Stimulated activated CD8-positive, alpha-beta memory T cell treated with anti-CD3 and anti-CD28 coated beads, Interleukin-4, amount 100 ng/mL, for 48 hours (primary cell): Measurements from ENCODE around the gene SUSD5.

ENCODE experiments used
- DNase-seq: peaks from one replicate; pipeline ENCODE4 v3.0.0-alpha.2; 2020

The SUSD5 gene

DNA sequence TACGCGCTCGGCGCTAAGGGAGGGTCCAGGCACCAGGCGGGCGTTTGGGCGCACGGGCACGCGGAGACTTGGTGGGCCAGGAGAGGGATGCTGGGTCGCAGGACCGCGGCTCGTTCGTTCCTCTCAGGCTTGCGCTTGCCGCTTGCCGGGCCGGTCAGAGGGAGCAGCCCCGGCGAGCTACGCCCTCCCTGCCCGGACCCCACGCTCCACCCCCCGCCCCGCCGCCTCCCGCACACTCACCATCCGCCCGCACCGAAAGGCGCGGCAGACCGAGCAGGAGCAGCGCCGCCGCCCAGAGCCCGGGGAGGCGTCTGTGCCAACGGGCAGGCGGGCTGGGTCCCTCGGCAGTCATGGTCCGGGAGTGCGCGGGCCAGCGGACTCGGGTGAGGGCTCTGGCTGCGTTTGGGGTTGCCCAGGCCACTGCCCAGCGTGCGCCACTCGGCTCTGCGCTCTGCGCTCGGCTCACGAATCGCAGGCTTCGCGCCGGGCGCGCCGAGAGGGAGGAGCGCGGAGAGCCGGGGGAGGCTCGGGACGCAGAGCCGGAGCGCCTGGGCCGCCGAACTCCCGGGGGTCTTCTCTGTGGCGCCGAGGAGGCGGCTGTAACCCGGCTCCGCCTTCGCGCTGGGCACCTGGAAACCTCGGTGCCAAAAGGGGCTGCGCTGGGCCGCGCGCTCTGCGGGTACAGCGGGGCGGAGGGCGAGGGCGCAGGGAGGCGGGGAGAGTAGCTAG, at the start of gene SUSD5:
Gene SUSD5, minus strand, starts transcription at position 365 of the 729 bp plus-strand sequence. Its CDS starts 13 bp downstream, at position 352.
- DNase-seq, result no peak

DNA sequence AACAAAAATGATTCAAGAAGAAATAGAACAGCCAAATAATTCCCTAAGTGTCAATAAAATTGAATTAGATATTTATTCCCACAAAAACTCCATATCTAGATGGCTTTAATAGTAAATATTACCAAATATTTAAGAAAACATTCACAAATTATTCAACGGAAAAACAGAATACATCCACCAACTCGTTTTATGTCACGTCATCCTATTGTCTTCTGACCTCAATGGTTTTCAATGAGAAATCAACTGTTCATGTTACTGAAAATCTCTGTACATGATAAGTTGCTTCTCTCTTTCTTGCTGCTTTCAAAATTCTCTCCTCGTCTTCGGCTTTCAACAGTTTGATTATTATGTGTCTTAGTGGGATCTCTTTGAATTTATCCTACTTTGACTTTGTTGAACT, 41.5 kb upstream of the SUSD5 start:
- no peak for DNase-seq

DNA sequence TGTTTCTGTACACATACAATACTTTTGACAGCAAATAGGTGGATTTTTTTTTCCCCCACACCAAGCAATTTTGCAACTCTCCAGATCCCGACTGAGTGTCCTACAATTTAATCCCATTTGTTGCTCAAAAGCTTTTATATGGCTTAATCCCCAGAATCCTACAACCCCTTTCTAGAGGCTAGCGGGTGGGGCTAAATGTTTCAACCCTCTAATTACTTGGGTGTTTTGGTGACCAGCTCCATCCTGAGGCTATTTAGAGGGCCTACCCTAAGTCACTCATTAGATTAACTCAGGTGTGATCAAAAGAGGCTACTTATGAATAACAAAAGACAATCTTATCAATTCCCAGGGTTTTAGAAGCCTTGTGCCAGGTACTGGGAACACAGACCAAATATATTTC, 37.6 kb upstream of the SUSD5 start:
- DNase-seq, result no peak

DNA sequence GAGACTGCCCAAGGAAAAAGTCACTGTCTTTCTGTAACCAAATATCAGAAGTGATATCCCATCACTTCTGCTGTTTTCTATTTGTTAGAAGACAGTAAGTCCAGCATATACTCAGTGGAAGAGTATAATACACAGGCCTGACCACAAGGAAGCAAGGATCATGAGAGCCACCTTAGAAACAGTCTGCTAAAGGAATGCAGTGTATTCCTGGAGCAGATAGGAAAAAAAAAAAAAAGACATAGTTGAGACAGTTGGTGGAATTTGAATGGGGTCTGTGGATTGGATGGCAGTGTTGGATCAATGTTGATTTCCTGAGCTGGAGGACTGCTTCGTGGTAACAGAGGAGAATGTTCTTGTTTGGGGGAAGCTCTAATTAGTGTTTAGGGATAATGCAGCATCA, 32.1 kb upstream of the SUSD5 start:
- DNase-seq, result no peak

DNA sequence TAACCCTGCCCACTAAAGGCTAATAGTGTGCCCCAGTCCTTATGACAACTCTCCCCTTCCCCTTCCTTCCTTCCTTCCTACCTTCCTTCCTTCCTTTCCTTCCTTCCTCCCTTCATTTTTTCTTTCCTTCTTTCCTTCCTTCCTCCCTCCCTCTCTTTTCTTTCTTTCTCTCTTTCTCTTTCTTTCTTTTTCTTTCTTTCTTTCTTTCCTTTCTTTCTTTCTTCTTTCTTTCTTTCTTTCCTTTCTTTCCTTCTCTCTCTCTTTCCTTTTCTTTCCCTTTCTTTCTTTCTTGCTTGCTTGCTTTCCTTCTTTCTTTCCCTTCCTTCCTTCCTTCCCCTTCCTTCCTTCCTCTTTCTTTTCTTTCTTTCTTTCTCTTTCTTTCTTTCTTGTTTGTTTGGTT, 28.2 kb upstream of the SUSD5 start:
- no peak for DNase-seq

DNA sequence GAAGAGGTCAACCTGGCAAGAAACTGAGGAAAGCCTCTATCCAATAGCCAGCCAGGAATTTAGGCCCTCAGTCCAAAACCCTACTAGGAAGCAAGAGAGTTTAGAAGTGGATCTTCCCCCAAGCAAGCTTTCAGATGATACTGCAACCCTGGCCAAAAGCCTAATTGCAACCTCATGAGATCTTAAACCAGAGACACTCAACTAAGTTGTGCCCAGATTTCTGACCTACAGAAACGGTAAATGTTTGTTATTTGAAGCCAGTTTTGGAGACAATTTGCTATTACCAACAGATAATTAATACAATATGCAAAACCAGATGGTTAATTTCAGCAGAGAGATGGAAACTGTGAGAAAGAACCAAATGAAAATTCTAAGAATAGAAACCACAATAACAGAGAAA, 21.7 kb upstream of the SUSD5 start:
- no peak for DNase-seq

DNA sequence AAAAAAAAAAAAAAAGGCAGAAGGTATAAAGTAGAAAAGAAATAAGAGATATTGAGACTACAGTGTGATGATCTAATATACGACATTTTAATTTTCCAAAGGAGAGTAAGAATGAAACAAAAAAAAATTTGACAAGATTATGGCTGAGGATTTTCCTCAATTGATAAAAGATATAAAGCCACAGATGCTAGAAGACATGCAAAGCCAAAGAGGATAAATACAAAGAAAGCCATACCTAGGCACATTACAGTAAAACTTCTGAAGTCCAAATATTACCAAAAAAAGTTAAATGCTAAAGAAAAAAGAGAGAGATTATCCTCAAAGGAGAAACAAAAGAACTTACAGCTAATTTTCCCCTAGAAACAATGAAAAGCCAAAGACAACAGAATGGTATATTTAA, 20.3 kb upstream of the SUSD5 start:
- DNase-seq, result no peak

DNA sequence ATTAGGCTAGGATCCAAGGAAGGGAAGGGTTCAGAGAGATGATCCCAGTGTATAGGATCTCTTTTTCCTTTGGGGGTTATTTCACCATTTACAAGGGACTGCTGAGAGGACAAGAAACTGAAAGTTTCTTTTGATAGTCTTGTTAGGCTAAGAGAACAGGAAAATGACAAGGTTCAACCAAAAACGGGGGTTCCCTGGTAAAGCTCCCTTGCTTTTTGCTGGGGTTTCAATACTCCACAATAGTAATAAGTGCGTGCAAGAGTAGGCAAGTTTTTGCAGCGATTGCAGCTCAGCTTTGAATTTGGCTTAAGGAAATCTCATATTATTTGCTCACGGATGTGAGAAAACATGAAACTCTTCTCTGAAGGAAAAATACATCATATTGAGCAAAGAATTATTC, 18.8 kb upstream of the SUSD5 start:
- no peak for DNase-seq

DNA sequence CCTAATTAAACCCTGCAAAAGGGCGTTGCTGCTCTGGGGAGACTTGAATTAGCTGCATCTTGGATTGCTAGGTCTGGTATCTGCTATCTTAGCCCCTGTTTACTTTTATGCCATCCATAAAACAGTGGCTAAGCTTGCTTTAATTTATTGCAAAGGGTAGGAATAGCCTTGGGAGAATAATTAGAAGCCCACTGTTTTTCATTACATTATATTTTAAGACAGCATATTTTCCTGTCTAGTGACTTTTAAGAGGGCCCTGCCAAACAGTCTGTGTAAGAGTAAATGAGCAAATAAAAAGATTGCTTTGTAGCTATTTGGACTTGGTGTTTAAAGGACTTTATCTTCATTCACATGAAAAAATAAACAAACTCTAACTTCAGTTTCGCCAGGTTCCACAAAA, 17.4 kb upstream of the SUSD5 start:
- DNase-seq, result no peak

DNA sequence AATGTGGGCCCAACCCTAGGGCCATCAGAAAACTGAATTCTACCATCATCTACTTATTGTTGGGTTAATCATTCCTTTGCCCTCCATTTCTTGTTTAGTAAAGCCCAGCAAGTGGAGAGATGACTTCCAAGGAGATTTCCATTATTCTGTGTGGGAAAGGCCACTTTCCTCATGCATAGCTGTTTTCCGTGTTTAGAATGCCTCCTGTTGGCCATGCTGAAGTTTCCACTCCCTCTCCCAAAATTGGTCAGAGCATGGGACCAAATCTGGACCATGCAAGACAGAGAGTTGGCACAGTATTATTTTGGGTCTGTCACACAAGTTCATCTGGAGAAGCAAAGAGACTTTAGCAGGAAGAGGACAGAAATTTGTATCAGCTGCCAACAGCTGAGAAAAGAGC, 15.3 kb upstream of the SUSD5 start:
- no peak for DNase-seq

DNA sequence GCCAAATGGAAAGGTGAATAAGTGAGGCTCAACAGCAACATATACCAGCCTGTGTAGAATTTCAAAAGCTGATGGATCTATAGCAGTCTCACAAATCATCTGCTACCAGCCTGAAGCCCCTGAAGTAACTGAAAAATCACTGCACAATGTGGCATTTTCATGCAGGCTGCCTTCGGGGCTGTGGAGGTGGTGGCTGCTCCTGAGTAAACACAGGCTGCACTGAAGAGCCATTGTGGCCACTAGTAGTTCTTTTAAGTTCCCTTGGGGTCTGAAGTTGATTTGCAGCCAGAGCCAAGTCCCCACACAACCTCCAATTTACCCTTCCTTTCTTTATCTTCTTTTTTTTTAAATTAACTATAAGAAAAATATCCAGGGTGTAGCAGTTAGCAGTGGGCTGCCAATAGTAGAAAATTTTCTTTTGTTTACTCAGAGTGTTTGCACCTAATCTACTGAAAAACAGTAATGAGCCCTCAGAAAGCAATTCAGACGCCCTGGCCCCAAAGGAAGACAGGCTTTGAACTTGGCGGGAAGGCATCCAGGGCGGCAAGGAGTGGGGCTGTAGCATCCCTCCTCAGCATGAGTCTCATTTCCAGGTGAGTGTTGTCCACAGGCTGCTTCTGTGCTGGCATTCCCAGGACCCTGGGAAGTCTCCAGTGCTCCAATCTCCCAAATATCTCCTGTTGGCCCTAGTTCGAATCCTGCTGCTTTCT, 13.3 kb upstream of the SUSD5 start:
- no peak for DNase-seq

DNA sequence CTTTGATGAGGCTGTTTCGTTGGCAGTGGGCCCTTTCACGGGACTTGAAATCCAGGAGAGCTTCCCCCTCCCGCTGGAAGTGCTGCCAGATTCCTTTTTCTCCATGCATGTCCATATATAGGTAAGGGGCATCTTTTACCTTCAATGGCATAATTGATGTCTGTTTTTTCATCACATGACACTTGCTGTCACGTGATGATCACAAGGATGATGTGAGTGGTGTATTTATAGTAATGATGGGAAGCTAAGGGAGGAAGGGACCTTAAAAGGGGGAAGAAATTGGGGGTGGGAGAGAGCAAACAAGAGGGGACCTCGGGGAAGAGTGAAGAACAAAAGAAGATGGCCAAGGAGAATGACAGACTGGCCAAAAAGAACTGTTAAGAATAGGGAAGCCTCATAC, 11.3 kb upstream of the SUSD5 start:
- no peak for DNase-seq

DNA sequence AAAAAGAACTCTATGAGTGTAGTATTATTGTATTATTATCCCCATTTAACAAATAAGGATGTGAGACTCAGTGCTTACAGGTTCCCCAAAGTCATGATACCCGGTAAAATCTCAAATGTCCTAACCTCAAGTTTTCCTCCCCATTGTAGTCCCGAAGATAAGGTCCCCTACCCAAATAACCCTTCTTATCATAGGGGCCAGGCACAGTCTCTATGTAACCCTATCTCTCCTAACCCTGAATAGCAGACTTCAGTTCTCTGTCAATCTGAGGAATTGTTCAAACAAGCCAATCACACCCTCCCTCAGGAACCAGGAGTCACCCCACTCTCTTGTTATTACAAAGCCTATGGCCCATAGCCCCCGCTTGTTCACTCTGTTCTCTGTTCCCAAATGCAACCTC, 10.5 kb upstream of the SUSD5 start:
- DNase-seq, result no peak

DNA sequence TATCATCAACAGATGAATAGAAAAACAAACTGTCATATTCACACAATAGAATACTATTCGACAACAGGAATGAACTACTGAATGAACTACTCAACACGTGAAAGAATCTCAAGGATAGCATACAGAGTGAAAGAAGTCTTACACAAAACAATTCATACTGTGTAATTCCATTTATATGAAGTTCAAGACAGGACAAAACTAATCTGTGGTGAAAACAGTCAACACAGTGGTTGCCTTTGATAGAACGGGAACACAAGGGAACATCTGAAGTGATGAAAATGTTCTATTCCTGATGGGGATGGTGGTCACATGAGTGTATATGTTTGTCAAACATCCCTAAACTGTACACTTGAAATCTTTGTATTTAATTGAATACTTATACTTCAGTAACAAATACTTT, 2.6 kb upstream of the SUSD5 start:
- DNase-seq, result no peak

DNA sequence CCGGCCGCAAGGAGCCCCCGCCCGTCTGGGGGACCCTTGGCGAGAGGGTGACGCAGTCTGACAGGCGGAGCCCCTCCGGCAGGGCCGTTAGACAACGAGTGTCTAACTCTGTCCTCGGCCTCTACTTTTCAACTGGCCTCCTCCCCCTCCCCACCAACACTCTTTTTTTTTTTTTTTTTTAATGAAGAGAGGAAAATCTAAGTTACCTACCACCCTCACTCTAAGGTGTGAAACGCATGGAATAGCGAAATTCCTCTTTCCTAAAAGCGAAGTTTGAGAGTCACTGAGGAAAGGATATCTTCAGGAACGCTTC, 521 bp upstream of the SUSD5 start:
- no peak for DNase-seq

DNA sequence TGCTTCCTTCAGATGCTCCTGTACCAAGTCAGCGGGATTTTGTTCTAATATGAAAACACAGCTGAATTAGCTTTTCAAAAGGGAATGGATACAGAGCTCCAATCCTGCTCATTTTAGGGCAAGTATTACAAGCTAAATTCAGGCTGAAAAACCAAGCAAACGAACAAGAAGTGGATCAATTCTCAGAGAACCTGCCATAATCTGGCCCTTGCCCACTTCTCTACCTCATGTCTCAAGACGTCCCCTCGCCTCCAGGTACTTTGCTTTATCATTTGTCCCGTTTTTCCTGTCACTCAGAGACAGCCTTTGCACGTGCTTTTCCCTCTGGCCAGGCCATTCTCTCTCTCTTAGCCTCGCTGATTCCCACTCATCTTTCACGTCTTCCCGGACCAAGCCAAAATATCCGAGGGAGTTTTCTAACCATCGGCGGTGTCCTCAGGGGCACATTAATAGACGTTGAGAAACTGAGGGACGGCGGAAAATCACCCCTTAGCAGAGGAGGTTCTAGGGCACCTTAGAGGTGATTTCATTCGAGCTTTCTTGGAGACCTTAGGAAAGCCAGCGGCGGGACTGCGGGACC, 654 bp downstream of the SUSD5 start:
- DNase-seq, result no peak

DNA sequence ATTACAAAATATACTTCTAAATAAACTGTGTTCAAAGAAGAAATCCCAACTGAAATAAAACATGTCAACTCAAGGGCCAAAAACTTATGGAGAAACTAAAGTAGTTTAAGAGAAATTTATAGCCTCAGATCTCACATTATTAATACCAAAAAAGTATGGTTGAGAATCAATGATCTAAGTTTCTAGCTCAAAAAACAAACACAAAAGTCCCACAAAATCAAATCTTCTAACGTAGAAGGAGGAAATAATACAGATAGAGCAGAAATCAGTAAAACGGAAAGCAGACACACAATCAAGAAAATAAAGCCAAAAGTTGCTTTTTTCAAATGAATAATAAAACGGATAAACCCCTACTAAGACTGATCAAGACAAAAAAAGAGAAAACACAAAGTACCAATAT, 2.9 kb downstream of the SUSD5 start:
- no peak for DNase-seq

DNA sequence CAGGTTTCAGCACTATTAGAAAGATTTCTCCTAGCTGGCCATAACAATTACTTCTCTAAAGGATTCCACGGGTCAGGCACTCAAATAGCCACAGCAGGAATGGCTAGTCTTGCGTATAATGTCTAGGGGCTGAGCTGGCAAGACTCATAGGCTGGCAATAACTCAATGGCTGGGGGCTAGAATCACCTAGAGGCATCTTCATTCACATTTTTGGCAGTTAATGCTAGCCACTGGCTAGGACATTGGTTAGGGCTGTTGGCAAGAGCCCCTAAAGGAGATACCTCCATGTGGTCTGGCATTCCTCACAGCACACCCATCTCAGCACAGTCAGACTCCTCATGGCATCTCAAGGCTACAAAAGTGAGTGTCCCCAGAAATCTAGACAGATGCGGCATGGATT, 6.2 kb downstream of the SUSD5 start:
- DNase-seq, result no peak

DNA sequence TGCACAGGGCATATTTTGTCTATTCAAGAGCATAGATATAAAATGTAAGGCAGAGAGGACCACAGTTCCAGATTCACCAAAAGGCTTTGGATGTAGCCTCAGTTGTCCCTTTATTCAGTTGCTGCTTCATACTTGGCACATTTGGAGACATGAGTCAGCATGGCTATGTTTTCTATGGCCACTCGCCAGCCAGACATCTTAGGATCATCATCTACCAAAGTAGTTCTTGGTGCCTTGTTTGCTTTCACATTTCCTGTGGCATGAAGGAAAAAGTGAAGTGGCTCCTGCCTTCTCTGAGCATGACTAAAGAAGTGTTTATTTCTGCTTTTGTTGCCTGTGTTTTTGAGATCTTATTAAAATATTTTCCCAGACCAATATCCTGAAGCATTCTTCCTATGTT, 7.2 kb downstream of the SUSD5 start:
- DNase-seq, result no peak

DNA sequence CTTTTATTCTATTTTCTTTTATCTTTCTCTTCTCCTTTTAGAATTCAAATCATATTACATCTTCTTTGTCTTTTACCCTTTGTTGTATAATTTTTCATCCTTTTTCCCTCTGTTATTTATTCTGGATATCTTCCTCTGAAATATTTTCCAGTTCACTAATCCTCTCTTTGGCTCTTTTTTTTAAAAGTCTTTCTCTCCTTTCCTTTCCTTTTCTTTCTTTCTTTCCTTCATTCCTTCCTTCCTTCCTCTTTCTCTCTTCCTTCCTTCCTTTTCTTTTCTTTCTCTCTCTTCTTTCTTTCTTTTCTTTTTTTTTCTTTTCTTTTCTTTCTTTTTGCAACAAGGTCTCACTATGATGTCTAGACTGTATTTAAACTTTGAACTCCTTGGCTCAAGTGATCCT, 9.3 kb downstream of the SUSD5 start:
- DNase-seq, result no peak

DNA sequence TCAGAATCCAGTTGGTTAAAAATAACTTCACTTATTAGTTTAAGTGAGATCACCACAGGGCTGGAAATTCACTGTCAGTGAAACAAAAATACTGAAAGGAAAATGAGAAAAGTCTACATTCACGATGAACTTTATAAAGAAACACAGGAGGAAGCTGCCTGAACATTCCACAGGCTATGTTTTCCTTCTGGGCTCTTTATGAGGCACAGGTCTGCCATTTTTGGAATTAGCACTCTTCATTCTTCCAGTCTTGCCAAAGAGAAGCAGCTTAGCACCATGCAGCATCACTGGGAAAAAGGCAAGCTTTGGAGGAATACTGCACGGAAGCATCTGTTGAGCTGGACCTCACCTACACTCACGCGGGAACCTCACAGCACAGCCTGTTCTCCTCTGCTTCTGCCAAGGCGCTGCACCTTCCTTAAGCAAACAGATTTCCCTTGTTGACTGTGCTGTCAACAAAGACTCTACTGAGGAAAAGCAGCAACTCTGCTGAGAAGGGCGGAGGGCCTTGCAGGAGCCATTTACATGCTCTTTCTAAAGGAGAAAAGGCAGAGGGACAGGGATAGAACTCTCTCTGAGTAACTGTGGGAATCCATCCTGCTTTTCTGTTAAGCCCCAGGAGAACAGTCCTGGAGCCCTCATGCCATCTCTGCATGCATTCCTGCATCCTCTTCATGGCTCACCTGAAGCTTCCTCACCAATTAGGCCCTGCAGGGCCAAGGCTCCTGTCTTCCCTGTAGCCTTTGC, 15.7 kb downstream of the SUSD5 start:
- DNase-seq, result no peak

DNA sequence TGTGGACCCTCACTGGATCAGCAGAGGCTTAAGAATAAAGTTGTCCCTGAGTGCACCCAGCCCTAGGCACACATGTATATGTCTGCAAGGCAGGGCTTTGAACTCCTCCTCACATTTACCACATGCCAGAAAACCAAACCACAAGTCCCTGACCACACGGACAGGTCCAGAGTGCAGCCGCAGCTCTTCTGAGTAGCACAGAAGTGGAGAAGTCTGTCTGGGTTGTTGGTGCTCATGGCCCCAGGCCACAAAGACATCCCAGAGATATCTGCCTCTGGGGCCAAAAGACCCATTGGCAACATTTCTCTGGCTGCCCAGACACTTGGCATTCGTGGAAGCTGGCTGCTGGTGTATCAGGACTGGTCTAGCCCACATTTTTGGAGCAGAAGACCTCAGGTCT, 17.4 kb downstream of the SUSD5 start:
- DNase-seq, result no peak

DNA sequence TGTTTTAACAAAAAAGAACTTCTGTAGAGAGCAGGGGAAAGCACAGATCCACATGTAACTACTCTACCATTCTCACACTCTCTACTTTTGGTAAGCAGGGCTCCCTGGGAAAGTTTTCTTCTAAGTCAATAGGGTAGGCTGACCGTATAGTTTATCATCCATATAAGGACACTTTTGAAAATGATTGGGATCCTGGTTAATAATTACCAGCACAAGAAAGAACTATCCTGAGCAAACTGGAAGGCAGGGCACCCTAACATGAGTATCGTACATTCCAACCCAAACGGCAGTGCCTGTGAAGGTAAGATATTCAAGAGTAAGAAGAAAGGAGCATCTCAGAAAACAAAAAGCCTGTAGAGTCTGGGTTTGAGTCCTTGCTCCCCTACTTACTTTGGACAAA, 22.1 kb downstream of the SUSD5 start:
- DNase-seq, result no peak

DNA sequence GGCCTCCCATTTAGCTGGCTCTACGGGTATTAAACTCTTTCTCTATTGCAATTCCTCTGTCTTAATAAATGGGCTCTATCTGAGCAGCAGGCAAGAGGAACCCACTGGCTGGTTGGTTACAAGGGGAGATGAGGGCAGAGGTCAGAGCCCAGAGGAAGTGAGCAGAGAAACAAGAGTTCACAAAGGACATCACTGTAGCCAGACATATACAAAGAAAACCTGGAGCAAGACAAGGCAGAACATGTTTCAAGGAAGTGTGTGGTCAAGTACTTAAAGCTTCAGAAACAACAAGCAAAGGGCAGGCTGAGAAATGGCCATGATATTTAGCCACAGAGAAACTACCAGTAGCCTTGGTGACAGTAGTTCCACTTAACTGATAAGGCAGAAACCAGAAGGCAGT, 24.3 kb downstream of the SUSD5 start:
- no peak for DNase-seq
